Mucosa of stomach (tissue), 1 donor: ENCODE data around the gene SELENOI.
"Not testable (repeated sequence)": the region's sequence is repeated elsewhere in the genome, so short reads cannot be mapped to it uniquely, and the experiment has no call there.

Experiments used
- H3K27me3 ChIP-seq: one replicate; pipeline ENCODE4 v1.7.0; 2013; ENCODE audit warnings: mild to moderate bottlenecking, low read length; ENCODE audit not compliant: control insufficient read depth, insufficient read depth
- H3K36me3 ChIP-seq: one replicate; pipeline ENCODE4 v1.7.0; 2013; ENCODE audit warnings: low read length; ENCODE audit not compliant: control insufficient read depth, insufficient read depth
- H3K4me1 ChIP-seq: one replicate; pipeline ENCODE4 v1.7.0; 2013; ENCODE audit warnings: mild to moderate bottlenecking, low read length; ENCODE audit not compliant: control insufficient read depth, insufficient read depth
- H3K4me3 ChIP-seq: one replicate; pipeline ENCODE4 v1.7.0; 2013; ENCODE audit warnings: low read length
- H3K9ac ChIP-seq: one replicate; pipeline ENCODE4 v1.7.0; 2013; ENCODE audit warnings: mild to moderate bottlenecking, low read length, moderate library complexity
- H3K9me3 ChIP-seq: one replicate; pipeline ENCODE4 v1.7.0; 2013; ENCODE audit warnings: mild to moderate bottlenecking, low read length, moderate library complexity; ENCODE audit not compliant: control insufficient read depth
- donor health status: Pancreatic carcinoma.

Gene SELENOI

GRCh38 chr2:26330114-26330549, 15.8 kb upstream of the SELENOI start:
- no peaks in the 10 kb centered on the region for H3K4me1 ChIP-seq
- H3K36me3 ChIP-seq: no peaks in the 10 kb centered on the region
- H3K9me3 ChIP-seq: no peaks in the 10 kb centered on the region
- no peak overlapping the region for H3K4me3 ChIP-seq
- no peaks in the 10 kb centered on the region for H3K27me3 ChIP-seq
- no peak overlapping the region for H3K9ac ChIP-seq

DNA sequence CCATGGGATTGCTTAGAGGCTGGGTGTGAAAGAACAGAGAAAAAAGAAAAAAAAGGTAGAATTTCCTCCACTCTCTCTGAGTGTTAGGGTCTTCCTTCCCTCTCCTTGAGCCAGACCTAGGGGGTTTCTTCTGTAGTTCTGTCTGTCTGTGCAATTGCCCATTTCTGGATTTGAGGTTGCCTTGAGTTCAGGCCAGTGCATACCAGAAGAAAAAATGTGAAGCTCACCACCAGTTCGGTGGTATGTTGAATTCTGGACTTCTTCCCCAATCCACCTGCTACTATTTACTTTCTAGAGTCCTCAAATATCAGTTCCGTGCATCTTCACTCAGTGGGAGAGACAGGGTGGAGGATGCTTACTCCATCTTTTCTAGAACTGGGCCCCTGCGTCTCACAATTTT, 15.3 kb upstream of the SELENOI start:
- no peaks in the 10 kb centered on the region for H3K36me3 ChIP-seq
- no peaks in the 10 kb centered on the region for H3K4me1 ChIP-seq
- H3K9ac ChIP-seq: no peak overlapping the region
- no peaks in the 10 kb centered on the region for H3K27me3 ChIP-seq
- no peak overlapping the region for H3K4me3 ChIP-seq
- H3K9me3 ChIP-seq: no peaks in the 10 kb centered on the region

GRCh38 chr2:26331321-26331720, 14.6 kb upstream of the SELENOI start:
- H3K9me3 ChIP-seq, H3K4me1 ChIP-seq, H3K9ac ChIP-seq, H3K36me3 ChIP-seq, H3K27me3 ChIP-seq, H3K4me3 ChIP-seq: not testable (repeated sequence)

GRCh38 chr2:26333293-26333692, 12.7 kb upstream of the SELENOI start:
- H3K4me3 ChIP-seq: no peak overlapping the region
- no peaks in the 10 kb centered on the region for H3K4me1 ChIP-seq
- H3K36me3 ChIP-seq: no peaks in the 10 kb centered on the region
- H3K9me3 ChIP-seq: no peaks in the 10 kb centered on the region
- H3K9ac ChIP-seq: no peak overlapping the region
- no peaks in the 10 kb centered on the region for H3K27me3 ChIP-seq

DNA sequence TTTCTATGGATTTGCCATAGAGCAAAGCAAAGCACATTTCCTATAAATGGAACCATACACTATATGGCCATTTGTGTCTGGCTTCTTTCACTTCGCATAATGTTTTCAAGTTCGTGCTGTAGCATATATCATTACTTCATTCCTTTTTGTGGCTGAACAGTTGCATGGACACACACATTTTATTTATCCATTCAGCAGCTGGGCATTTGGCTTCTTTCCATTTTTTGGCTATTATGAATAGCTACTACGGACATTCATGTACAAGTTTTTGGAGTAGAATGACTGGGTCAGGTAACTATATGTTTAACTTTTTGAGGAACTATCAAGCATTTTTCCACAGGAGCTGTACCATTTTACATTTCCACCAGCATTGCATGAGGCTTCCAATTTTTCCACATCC, 10.7 kb upstream of the SELENOI start:
- Histone ChIP-seq H3K9ac (no peak overlapping the region), H3K36me3 (no peaks in the 10 kb centered on the region), H3K4me1 (no peaks in the 10 kb centered on the region), H3K4me3 (no peak overlapping the region), H3K9me3 (no peaks in the 10 kb centered on the region), H3K27me3 (no peaks in the 10 kb centered on the region)

GRCh38 chr2:26336719-26337118, 9.2 kb upstream of the SELENOI start:
- Histone ChIP-seq H3K9me3 (no peaks in the 10 kb centered on the region), H3K4me3 (no peak overlapping the region), H3K9ac (no peak overlapping the region)

GRCh38 chr2:26337298-26337697, 8.6 kb upstream of the SELENOI start:
- no peaks in the 10 kb centered on the region for H3K36me3 ChIP-seq
- no peaks in the 10 kb centered on the region for H3K27me3 ChIP-seq
- no peak overlapping the region for H3K9ac ChIP-seq
- H3K9me3 ChIP-seq: no peaks in the 10 kb centered on the region
- H3K4me1 ChIP-seq: no peaks in the 10 kb centered on the region
- no peak overlapping the region for H3K4me3 ChIP-seq

More at GRCh38 chr2:26336719-26337118, 9.2 kb upstream of the SELENOI start:
- Histone ChIP-seq H3K36me3 (no peaks in the 10 kb centered on the region), H3K27me3 (no peaks in the 10 kb centered on the region), H3K4me1 (no peaks in the 10 kb centered on the region)

GRCh38 chr2:26340831-26341230, 5.1 kb upstream of the SELENOI start:
- H3K4me3 ChIP-seq: no peak overlapping the region
- H3K4me1 ChIP-seq: peaks cover 7% of the 10 kb centered on the region
- no peaks in the 10 kb centered on the region for H3K27me3 ChIP-seq
- H3K9ac ChIP-seq: no peak overlapping the region
- no peaks in the 10 kb centered on the region for H3K9me3 ChIP-seq
- H3K36me3 ChIP-seq: no peaks in the 10 kb centered on the region

DNA sequence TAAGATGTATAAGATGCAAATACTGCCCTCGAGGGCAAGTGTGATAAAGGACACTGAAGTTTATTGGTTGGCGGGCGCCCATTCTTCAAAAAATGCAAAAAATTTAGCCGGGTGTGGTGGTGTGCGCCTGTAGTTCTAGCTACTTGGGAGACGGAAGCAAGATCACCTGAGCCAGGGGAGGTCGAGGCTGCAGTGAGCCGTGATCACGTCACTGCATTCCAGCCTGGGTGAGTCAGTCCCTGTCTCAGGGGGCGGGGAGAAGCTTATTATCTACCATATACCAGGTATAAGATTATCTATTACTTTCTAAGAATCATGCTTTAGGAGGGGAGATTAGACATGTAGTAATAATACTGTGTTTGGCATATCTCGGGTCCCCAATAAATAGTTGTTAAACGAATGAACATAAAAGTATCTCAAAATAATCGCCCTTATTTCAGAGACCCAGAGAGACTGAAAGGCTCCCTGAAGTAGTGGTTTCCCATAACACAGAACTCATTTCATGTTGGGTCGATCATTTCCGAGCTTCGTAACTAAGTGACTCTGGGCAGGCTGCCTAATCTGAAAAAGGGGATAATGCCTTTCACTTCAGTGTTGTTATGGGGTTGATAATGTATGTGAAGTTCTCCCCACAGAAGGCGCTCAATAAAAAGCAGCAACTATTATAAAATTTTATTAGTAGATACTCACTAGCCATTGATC, 1.2 kb upstream of the SELENOI start:
- H3K4me1 ChIP-seq: peaks cover 17% of the 10 kb centered on the region
- no peaks in the 10 kb centered on the region for H3K36me3 ChIP-seq
- H3K4me3 ChIP-seq: peak overlapping the region; percentile 95
- H3K27me3 ChIP-seq: no peaks in the 10 kb centered on the region
- H3K9ac ChIP-seq: peak overlapping the region; percentile 98
- no peaks in the 10 kb centered on the region for H3K9me3 ChIP-seq

DNA sequence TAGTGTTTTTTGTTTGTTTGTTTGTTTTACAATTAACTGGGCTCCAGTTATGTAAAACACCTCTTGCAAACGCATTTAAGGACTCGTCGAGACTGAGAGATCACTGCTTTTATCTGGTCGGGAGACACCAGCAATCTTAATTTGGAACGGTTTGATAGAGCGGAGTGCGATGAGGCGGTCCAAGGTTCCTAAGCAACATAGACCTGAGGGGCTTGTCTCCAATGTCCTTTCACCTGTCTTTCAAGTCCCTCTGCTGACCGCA, 729 bp upstream of the SELENOI start:
- Histone ChIP-seq H3K27me3 (no peaks in the 10 kb centered on the region), H3K9ac (peak overlapping the region; percentile 98), H3K36me3 (no peaks in the 10 kb centered on the region), H3K9me3 (no peaks in the 10 kb centered on the region), H3K4me3 (peak overlapping the region; percentile 95), H3K4me1 (peaks cover 17% of the 10 kb centered on the region)

- H3K36me3 ChIP-seq: no peaks in the 10 kb centered on the region
- peak within 1 kb of the TSS; percentile 98 for H3K9ac ChIP-seq
- H3K9me3 ChIP-seq: no peaks in the 10 kb centered on the region
- H3K4me1 ChIP-seq: peaks cover 17% of the 10 kb centered on the region
- H3K27me3 ChIP-seq: no peaks in the 10 kb centered on the region
- H3K4me3 ChIP-seq: peak within 1 kb of the TSS; percentile 95
Observed at GRCh38 chr2:26346454-26347053, 611 bp downstream of the SELENOI start, which contains the start of gene ADGRF3. TSS of gene ADGRF3 (minus strand) at chr2:26346789. CDS start at chr2:26346234, 555 bp downstream.

DNA sequence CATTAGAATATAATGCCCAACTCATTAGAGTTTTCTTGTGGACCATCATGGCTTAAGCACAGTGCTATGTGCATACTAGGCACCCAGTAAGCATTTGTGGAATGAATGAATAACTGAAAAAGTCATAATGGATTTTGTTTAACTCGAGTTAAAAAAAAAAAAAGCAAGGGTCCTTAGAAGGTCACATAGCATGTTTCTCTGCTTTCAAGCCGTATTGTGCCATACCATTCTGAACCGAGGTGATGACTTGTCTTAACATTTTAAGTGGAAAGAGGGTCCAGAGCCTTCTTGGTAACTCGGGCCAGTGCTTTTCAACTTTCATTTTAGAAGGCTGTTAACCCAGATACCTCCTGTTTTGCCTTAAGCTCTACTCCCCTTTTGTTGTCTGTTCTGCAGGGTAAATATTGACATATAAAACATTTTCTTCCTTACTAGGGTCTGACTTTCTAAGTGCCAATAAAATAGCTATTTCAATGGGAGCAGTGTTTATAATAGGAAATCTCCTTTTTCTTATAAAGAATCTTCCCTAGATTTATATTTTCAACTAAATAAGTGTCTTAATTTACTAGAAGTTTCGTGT, 1.4 kb downstream of the SELENOI start:
- H3K9ac ChIP-seq: peak overlapping the region; percentile 73
- no peaks in the 10 kb centered on the region for H3K36me3 ChIP-seq
- H3K4me1 ChIP-seq: peaks cover 17% of the 10 kb centered on the region
- H3K27me3 ChIP-seq: no peaks in the 10 kb centered on the region
- H3K9me3 ChIP-seq: no peaks in the 10 kb centered on the region
- peak overlapping the region; percentile 44 for H3K4me3 ChIP-seq
